HG03457 (cell line): Measurements from ENCODE around the gene ASB15.
"Not testable (repeated sequence)": the region's sequence is repeated elsewhere in the genome, so short reads cannot be mapped to it uniquely, and the experiment has no call there.

Source experiments
- ATAC-seq: cut with Tn5 transposase; IDR thresholded peaks from one replicate; pipeline ENCODE4 v1.9.1; 2021; ENCODE audit warnings: moderate number of reproducible peaks; ENCODE audit not compliant: unreplicated experiment

Gene ASB15

GRCh38 chr7:123634011-123634573, 32.5 kb downstream of the ASB15 start:
- ATAC-seq: not testable (repeated sequence)

GRCh38 chr7:123635551-123636359, 34.1 kb downstream of the ASB15 start:
- ATAC-seq: no peak

GRCh38 chr7:123637203-123637602, 35.6 kb downstream of the ASB15 start:
- no peak for ATAC-seq

GRCh38 chr7:123637878-123638277, 36.3 kb downstream of the ASB15 start:
- no peak for ATAC-seq

- no peak for ATAC-seq
Measured at GRCh38 chr7:123639631-123640030, 38.0 kb downstream of the ASB15 start.

- ATAC-seq: no peak
Measured at GRCh38 chr7:123640583-123640982, 39.0 kb downstream of the ASB15 start.

GRCh38 chr7:123641901-123642300, 40.3 kb downstream of the ASB15 start:
- ATAC-seq: no peak

- ATAC-seq: no peak
Measured at GRCh38 chr7:123643495-123644441, 42.1 kb downstream of the ASB15 start.

GRCh38 chr7:123645516-123645915, 43.9 kb downstream of the ASB15 start:
- ATAC-seq: no peak

GRCh38 chr7:123647106-123647730, 45.6 kb downstream of the ASB15 start:
- no peak for ATAC-seq

GRCh38 chr7:123649964-123650363, 48.3 kb downstream of the ASB15 start:
- no peak for ATAC-seq

GRCh38 chr7:123650595-123650994, 49.0 kb downstream of the ASB15 start:
- no peak for ATAC-seq

- no peak for ATAC-seq
Measured at GRCh38 chr7:123652406-123652805, 50.8 kb downstream of the ASB15 start.

GRCh38 chr7:123653162-123653561, 51.5 kb downstream of the ASB15 start:
- ATAC-seq: no peak

GRCh38 chr7:123655614-123656013, 54.0 kb downstream of the ASB15 start, which contains the start of gene LMOD2:
Gene LMOD2 (plus strand): TSS chr7:123655866. CDS start chr7:123655964, 98 bp downstream.
- no peak for ATAC-seq

GRCh38 chr7:123656544-123657303, 55.1 kb downstream of the ASB15 start:
- no peak for ATAC-seq

GRCh38 chr7:123657304-123657685, 55.7 kb downstream of the ASB15 start:
- ATAC-seq: no peak

GRCh38 chr7:123658023-123658422, 56.4 kb downstream of the ASB15 start:
- ATAC-seq: no peak

GRCh38 chr7:123660514-123661354, 59.1 kb downstream of the ASB15 start:
- no peak for ATAC-seq
